Activated CD8-positive, alpha-beta memory T cell treated with anti-CD3 and anti-CD28 coated beads for 36 hours (primary cell): ENCODE results near the gene TNNI2. TPM values are rescaled to one million over a fixed set of nuclear protein-coding genes. Genes with fewer than 3 reads are reported as not detected.
"Not testable (repeated sequence)": the region's sequence is repeated elsewhere in the genome, so short reads cannot be mapped to it uniquely, and the experiment has no call there.

Experiments used
- CTCF ChIA-PET: fragments of 350-600 bp; sonication (Branson Sonifier 250); formaldehyde crosslinking; loops from one replicate; lab custom pipeline; 2021; ENCODE audit warnings: antibody characterized with exemption; lab: Charles Lee
- POLR2A ChIA-PET: fragments of 350-600 bp; sonication (Branson Sonifier 250); formaldehyde crosslinking; loops from one replicate; lab custom pipeline; 2021; ENCODE audit warnings: antibody characterized with exemption; lab: Charles Lee
- total RNA-seq, 2 experiments: library from RNA; stranded (reverse); gene quantifications; one replicate each; pipeline ENCODE4 v1.2.3, GENCODE V29; 2021

Gene TNNI2
- total RNA-seq, 2 experiments from 2014 or later, result 0.55 to 0.57 TPM

DNA sequence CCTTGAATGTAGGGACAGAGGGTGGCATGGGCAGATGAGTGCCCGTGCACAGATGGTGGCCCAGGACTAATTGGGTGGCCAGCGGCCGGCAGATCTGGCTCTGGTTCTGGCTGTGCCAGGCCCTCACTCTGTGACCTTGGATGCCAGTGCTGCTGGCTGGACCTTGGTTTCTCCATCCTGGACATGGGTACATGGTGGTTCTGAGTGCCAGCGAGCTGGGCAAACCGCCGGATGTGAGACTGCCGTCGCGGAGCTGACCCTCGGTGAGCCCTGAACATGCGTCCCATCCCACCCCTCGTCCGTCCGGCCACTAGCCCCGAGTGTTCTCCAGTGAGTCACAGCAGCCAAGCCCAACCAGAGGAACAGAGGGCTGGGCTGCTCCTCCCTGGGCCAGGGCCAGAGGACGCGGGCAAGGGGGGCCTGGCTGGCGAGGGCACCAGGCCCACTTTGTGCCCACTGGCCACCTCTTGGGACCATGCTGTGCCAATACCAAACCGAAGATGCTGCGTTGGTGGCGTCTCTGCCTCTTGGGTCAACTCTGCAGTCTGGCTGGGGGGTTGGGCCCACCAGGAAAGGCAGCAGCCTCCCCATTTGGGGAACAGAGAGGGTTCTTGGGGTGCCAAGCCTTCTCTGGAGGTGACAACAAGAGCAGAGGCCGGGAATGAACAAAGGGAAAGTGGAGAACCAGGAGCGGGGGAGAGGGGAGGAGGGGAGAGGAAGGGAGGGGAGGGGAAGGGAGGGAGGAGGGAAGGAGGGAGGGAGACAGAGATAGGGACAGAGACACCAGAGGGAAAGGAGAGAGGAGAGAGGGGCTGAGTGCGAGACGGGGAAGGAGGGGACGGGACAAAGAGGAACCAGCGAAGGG lies 24.8 kb downstream of the TNNI2 start:
- POLR2A ChIA-PET, result no interaction called here
- CTCF ChIA-PET, result interaction anchor here (1.0 to 1.2 kb wide), 2 partner anchors 11 to 19 kb away, joined by 3 read pairs; partner anchors contain the start of gene LSP1

GRCh38 chr11:1864231-1864630 lies 25.4 kb downstream of the TNNI2 start:
- ChIA-PET POLR2A (no interaction called here), CTCF (interaction anchor here (1.0 kb wide), 1 partner anchor 18 kb away, joined by 3 read pairs; no protein-coding TSS in a partner anchor)

DNA sequence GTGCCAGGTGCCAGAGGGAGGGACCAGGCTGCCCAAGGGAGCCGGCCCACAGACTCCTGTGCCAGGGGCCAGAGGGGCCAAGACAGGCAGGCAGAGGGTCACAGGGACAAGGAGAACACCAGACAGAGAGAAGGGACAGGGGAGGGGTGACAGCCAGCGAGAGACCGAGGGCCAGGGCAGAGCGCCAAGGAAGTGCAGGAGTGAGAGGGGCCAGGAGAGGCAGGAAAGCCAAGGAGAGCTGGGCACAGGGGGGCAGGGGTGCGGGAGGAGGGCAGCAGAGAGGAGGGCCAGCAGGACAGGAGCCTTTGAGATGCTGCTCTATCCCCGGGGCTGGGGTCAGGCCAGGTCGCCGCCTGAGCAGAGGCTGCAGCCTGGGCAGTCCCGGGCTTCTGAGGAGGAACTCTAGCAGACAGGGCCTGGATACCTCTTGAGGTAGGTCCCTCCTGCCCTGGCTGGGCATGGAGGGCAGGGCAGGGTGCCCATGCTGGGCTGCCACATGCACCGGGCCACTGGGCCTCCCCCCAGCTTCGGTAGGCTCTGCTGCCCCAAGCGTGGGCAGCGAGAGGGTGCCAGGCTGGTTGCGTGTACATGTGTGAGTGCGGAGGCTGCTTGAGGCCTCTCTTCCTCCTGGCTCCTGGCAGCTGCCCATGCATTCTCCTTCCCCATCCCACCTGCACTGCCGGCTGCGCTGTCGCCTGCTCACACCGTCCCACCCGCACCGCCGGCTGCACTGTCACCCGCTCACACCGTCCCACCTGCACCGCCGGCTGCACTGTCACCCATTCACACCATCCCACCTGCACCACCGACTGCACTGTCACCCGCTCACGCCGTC lies 26.3 kb downstream of the TNNI2 start:
- POLR2A ChIA-PET, result no interaction called here
- CTCF ChIA-PET, result interaction anchor here (1.0 to 1.5 kb wide), 2 partner anchors 17 to 19 kb away, joined by 3 to 5 read pairs; no protein-coding TSS in a partner anchor

GRCh38 chr11:1866226-1866625 lies 27.4 kb downstream of the TNNI2 start:
- ChIA-PET POLR2A (interaction anchor here (1.1 kb wide), 1 partner anchor 13 kb away, joined by 3 read pairs; no protein-coding TSS in a partner anchor), CTCF (interaction anchor here (1.2 to 1.5 kb wide), 2 partner anchors 16 kb away, joined by 3 to 5 read pairs; no protein-coding TSS in a partner anchor)

DNA sequence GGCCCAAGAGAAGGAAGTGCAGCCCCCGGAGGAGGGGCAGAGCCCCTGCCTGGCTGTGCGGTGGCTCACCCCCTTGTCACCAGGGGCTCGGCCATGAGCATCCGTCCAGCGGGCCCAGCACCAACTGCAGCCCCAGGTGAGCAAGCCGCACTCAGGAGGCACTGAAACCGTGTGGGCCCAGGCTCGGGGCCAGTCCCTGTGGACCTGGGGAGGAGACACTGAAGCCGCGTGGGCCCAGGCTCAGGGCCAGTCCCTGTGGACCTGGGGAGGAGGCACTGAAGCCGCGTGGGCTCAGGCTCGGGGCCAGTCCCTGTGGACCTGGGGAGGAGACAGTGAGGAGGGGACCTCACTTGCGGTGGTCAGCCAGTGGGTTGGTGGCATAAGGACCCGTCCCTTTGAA lies 28.0 kb downstream of the TNNI2 start:
- POLR2A ChIA-PET, result interaction anchor here (1.1 kb wide), 1 partner anchor 13 kb away, joined by 3 read pairs; no protein-coding TSS in a partner anchor
- CTCF ChIA-PET, result interaction anchor here (1.2 to 1.4 kb wide), 2 partner anchors 13 to 15 kb away, joined by 3 to 4 read pairs; no protein-coding TSS in a partner anchor

- ChIA-PET POLR2A (no interaction called here), CTCF (interaction anchor here (0.6 to 1.4 kb wide), 3 partner anchors 14 to 17 kb away, joined by 3 to 4 read pairs (median 3); no protein-coding TSS in a partner anchor)
Measured at GRCh38 chr11:1867381-1867780, 28.6 kb downstream of the TNNI2 start.

DNA sequence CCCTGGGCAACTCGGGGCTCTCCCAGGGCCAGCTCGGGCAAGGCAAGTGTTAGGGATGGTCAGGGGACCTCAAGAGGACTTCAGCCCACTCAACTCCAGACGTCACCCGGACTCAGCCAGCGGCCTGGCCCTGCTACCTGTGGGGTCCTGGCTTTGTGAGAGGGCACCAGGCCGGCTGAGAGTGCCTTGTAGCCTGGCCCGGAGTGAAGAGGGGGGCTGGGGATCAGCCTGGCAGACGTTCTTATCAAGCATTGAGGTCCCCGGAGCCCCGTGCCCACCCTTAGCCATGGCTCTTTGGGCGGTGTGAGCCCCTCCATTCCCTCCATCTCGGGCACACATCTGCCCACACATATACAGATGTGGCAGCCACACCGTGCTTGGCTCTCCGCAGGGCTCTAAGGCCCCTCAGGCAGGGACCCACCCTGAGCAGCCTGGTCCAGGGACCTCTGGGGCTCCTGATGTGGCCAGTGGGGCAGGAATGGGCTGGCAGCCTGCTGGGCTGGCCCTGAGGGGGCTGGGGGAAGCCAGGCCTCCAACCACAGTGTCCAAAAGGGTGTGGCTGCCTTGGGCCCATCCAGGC lies 29.4 kb downstream of the TNNI2 start:
- ChIA-PET POLR2A (no interaction called here), CTCF (interaction anchor here (0.6 to 3.5 kb wide), 4 partner anchors 9 to 18 kb away, joined by 3 to 14 read pairs (median 4); no protein-coding TSS in a partner anchor)

DNA sequence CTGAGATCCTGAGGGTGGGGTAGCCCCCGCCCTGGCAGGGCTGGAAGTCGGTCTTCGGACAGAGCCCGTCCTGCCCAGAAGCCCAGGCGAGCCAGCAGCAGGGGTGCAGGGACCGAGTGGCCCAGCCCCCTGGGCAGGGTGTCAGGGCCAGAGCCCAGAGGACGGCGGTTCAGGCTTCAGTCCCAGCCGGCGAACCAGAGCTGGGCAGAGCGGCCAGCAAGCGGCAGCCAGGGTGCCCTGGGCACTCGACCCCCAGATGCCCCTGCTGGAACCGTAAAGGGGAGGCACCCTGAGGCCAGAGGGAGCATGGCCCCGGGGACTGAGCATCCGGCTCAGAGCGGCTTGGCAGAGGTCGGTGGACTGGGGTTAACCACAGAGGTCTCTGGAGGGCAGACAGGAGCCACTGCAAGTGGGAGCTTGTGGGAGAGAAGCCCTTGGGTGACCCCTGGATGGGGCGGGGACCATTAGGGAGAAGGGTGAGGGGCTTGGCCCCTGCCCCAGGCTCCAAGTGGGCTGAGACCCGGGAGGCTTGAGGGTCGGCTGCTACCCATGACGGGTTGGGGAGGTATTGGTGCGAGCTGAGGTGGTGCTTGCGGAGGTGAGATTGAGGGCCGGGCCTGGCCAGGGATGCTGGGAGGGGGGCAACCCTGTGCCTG lies 30.0 kb downstream of the TNNI2 start:
- CTCF ChIA-PET, result interaction anchor here (1.5 to 3.5 kb wide), 2 partner anchors 9 to 14 kb away, joined by 5 to 14 read pairs; no protein-coding TSS in a partner anchor

DNA sequence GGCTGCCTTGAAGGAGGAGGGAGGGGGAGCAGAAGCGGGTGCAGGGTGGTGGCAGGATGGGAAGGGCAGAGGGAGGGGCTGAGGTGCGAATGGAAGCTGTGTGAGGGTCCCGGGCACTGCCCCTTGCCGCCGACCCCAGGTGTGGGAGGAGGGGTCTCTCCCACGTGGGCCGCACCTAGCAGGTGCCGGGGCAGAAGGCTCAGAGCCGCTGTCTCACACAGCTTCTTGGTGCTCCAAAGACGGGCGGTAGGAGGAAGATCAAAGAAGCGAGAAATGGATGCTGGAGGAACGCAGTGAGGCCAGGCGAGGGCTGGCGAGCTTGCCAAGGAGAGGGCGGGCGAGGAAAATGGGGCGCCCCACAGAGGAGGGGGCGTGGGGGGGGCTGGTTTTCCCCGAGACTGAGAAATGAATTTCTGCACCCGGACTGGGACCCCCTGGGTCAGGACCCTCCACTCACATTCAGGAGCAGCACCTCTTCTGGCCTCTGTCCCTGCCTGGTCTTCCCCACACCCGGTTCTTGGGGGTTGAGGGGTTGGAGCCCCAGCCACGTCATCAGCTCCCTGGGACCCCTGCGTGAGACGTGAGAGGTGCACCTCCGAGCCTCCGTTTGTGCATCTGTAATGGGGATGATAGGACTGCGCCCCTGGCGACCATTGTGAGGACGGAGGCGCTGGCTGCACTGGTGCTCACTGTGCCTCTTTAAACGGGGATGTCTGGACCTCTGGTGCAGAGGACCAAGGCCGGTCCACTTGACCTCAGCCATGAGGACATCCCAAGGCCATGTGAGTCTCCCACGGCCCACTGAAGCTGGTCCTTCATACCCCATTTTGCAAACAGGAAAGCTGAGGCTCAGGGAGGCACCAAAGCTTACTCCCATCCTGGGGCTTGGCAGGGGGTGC lies 30.9 kb downstream of the TNNI2 start:
- ChIA-PET CTCF (interaction anchor here (1.4 to 3.5 kb wide), 5 partner anchors 10 to 176 kb away, joined by 3 to 14 read pairs (median 8); no protein-coding TSS in a partner anchor), POLR2A (no interaction called here)

More for the DNA sequence above, 30.0 kb downstream of the TNNI2 start:
- POLR2A ChIA-PET, result no interaction called here

- POLR2A ChIA-PET, result interaction anchor here (1.0 to 1.1 kb wide), 2 partner anchors 12 to 19 kb away, joined by 3 read pairs; no protein-coding TSS in a partner anchor
Measured at GRCh38 chr11:1870326-1870696, 31.5 kb downstream of the TNNI2 start.

DNA sequence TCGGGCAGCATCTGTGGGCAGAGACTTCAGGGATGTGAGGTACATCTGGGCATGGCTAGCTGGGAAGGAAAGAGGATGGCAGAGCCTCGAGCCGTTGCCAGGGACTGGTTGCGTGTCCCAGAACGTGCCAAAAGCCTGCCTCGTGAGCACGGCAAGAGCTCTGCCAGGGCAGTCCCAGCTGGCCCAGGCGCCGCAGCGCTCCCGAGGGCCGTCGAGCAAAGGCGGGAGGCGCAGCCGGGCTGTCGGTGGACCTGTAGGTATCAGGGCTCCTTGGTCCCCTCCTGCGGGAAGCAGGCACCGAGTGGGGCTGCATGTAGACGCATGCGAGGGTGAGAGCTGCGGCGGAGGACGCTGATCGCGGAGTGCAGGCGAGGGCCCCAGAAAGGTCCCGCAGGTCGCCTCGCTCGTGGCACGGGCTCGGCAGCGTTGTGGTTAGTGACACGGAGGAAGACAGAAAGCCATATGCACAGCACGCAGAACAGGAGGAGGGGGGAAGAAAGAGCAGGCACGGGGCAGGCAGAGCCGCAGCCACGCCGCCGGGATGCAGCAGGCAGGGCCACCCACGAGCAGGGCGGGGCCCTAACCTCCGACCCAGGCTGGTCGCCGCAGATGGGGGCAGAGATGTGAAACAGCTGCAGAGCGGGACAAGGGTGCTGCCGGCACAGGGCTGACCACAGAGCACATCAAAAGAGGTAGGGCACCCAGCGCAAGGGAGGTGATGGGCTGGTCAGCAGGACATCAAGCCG lies 32.1 kb downstream of the TNNI2 start:
- ChIA-PET POLR2A (interaction anchor here (1.0 to 1.1 kb wide), 2 partner anchors 11 to 18 kb away, joined by 3 read pairs; no protein-coding TSS in a partner anchor), CTCF (interaction anchor here (1.4 to 3.5 kb wide), 4 partner anchors 10 to 177 kb away, joined by 3 to 14 read pairs (median 8); no protein-coding TSS in a partner anchor)

More at GRCh38 chr11:1870326-1870696, 31.5 kb downstream of the TNNI2 start:
- CTCF ChIA-PET, result interaction anchor here (1.4 to 3.5 kb wide), 4 partner anchors 11 to 176 kb away, joined by 3 to 14 read pairs (median 8); no protein-coding TSS in a partner anchor

DNA sequence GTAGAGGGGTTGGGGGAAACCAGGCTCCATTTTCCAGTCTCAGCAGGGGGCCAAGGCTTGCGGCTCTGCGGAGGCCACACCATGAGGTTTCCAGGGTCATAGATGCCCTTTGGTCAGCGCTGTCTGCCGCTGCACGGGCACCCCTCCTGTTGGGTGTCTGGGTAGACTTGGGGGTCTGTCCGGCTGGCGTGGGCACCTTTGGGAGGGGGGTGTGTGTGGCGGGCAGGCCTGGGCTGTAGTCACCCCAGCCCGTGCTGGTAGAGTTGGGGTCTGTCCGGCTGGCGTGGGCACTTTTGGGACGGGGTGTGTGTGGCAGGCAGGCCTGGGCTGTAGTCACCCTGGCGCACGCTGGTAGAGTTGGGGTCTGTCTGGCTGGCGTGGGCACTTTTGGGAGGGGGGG lies 32.8 kb downstream of the TNNI2 start:
- ChIA-PET POLR2A (interaction anchor here (1.1 kb wide), 1 partner anchor 10 kb away, joined by 3 read pairs; no protein-coding TSS in a partner anchor), CTCF (interaction anchor here (1.7 to 3.5 kb wide), 2 partner anchors 11 to 178 kb away, joined by 8 to 14 read pairs; no protein-coding TSS in a partner anchor)

DNA sequence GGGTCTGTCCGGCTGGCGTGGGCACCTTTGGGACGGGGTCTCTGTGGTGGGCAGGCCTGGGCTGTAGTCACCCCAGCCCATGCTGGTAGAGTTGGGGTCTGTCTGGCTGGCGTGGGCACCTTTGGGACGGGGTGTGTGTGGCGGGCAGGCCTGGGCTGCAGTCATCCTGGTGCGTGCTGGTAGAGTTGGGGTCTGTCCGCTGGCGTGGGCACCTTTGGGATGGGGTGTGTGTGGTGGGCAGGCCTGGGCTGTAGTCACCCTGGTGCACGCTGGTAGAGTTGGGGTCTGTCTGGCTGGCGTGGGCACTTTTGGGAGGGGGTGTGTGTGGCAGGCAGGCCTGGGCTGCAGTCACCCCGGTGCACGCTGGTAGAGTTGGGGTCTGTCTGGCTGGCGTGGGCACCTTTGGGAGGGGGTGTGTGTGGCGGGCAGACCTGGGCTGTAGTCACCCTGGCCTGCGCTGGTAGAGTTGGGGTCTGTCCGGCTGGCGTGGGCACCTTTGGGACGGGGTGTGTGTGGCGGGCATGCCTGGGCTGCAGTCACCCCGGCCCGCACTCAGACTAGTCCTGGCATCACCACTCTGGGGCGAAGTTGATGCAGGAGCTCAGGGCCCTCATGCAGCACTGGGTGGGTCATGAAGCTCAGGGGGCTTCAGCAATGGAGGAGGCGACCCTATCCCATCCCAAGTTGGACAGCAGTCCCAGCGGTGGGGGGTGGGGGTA lies 33.6 kb downstream of the TNNI2 start:
- ChIA-PET CTCF (interaction anchor here (1.4 kb wide), 1 partner anchor 10 kb away, joined by 5 read pairs; no protein-coding TSS in a partner anchor), POLR2A (no interaction called here)

GRCh38 chr11:1873048-1873812 lies 34.4 kb downstream of the TNNI2 start:
- POLR2A ChIA-PET, result no interaction called here

DNA sequence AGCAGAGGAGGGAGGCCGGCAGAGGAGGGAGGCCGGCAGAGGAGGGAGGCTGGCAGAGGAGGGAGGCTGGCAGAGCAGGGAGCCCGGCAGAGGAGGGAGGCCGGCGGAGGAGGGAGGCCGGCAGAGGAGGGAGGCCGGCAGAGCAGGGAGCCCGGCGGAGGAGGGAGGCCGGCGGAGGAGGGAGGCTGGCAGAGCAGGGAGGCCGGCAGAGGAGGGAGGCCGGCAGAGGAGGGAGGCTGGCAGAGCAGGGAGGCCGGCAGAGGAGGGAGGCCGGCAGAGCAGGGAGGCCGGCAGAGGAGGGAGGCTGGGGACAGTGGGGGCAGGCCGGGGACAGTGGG lies 35.0 kb downstream of the TNNI2 start:
- POLR2A ChIA-PET, CTCF ChIA-PET: not testable (repeated sequence)

More at GRCh38 chr11:1873048-1873812, 34.4 kb downstream of the TNNI2 start:
- CTCF ChIA-PET, result interaction anchor here (1.4 kb wide), 1 partner anchor 9 kb away, joined by 5 read pairs; no protein-coding TSS in a partner anchor
